NCI-H146 treated with DMSO at 0.1 percent for 48 hours (cell line): ENCODE data around the gene CBARP.
A peak's percentile ranks its signal among the peaks of the same experiment; 100 is the strongest.

Source experiments
- DNase-seq: peaks from one replicate; lab custom pipeline; 2025; ENCODE audit not compliant: unreplicated experiment; lab: John Stamatoyannopoulos, UW

Gene CBARP

DNA sequence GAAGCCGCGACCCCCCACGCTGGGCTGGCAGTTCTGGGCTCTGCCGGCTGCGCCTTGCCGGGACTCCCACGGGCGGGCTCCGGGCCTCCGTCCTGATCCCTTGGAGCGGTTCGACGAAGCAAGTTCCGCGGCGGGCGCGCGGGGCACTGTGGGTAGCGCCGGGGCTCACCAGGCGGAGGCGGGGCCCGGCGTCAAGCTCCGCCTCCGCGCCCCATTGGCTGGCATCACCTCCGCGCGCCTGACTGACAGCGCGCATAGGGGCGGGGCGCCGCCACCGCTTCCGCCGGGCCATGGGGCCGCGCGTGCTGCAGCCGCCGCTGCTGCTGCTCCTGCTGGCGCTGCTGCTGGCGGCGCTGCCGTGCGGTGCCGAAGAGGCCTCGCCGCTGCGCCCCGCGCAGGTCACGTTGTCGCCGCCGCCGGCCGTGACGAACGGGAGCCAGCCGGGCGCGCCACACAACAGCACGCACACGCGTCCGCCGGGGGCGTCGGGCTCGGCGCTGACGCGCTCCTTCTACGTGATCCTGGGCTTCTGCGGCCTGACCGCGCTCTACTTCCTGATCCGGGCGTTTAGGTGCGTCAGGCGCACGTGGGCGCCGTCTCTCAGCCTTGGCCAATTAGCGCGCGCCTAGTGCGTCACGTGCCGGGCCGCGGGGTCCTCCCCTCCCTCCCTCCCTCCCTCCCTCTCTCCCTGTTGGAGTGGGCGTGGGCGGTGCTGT is 37.6 kb upstream of the CBARP start, which contains the start of gene FAM174C:
TSS of gene FAM174C (plus strand) at position 271 of the 716 bp plus-strand sequence. CDS start at position 291, 20 bp downstream.
- DNase-seq: peak; percentile 63

DNA sequence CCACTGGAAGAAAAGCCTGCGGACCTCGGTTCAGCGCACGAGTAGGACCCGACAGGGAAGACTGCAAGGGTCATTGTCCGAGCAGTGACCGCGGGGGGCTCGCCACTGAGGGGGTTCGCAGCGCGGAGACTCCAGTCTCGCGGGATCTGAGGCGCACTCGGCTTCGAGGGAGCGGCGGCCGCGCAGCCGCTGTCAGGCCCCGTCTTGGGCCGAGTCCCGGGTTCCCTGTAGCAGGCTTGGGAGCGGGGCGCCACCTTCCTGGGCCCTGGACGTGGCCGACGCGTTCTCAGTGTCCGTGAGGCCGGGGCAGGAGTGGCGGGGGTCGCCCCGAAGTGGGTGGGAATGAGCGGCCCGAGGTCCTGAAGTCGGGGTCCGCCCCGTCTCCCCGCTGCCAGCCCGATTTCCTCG is 37.1 kb upstream of the CBARP start:
- no peak for DNase-seq

DNA sequence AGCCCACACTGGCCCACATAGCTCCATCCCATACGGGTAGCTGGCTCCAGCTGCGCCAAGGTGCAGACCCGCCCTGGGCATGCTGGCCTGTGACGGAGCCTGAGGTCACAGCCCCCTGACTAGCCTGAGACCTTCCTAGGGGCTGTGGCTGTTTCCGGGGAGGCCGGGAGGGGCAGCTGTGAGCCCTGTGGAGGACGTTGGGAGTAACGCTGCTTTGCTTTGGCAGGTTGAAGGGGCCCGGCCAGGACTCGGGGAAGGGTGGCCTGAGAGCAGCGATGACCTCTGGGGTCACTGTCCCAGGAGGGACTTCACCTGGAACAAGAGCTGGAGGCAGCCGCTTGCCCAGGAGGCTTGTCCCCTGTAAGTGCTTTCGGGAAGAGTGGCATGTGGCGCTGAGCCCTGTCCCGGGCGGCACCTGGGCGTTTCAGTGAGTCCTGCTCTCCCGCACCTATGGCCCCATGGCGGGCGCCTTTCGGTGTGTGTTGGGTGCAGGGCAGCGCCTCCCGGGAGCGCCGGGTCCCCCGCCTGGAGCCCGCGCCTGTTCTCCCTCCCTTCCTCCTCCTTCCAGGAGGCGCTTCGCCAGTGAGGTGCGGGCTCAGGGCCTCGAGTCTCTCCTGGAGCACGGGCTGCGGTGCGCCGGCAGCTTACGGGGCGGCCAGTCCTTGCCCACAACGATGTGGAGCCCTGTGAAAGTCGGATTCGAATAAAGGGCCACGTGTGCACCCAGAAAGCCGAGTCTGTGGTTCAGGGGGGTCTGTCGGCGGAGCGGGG is 36.5 kb upstream of the CBARP start:
- DNase-seq: no peak

DNA sequence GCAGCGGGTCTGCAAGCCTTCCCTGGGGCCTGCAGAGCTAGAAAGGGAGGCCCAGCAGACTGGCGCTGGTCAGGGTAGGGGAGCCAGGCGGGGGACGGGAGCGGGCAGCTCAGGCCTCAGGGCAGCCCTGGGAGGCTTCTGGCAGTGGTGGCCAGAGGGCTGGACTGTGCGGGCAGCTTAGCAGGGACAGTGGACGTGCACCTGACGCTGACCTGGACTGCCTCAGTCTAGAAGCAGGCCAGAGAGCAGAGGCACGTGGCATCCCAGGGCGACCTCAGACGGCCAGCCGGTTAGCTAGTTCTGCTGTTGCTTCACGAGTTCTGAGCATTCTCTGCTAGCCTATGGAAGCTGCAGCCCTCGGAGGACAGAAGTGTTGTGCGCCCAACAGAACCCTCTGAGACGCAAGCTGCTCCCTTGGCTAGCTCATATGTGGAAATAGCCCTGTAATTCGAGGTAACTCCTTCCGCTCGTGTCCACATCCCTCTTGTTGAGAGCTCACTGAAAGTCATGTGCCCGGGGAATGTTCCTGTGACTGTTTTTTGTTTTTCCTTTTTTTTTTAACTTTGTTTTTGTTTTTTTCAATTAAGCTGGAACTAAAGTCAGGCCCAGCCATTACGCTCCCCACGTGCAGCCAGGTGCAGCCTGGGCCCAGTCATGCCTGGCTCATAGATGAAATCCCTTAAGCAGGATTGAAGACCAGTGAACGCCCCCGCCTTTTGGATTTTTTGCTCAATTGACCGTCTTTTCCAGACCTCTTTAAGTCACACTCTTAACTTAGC is 35.6 kb upstream of the CBARP start:
- DNase-seq: no peak

DNA sequence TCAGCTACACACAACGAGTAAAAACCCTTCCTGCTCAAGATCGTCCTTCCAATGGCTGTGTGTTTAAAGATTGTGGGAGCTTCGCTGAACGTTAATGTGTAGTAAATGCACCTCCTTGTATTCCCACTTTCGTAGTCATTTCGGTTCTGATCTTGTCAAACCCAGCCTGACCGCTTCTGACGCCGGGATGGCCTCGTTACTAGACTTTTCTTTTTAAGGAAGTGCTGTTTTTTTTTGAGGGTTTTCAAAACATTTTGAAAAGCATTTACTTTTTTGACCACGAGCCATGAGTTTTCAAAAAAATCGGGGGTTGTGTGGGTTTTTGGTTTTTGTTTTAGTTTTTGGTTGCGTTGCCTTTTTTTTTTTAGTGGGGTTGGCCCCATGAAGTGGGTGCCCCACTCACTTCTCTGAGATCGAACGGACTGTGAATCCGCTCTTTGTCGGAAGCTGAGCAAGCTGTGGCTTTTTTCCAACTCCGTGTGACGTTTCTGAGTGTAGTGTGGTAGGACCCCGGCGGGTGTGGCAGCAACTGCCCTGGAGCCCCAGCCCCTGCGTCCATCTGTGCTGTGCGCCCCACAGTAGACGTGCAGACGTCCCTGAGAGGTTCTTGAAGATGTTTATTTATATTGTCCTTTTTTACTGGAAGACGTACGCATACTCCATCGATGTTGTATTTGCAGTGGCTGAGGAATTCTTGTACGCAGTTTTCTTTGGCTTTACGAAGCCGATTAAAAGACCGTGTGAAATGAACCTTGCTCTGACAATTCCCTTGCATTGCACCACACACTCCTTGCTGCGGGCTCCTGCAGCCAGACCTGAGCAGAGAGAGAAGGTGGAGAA is 34.8 kb upstream of the CBARP start:
- DNase-seq: no peak

DNA sequence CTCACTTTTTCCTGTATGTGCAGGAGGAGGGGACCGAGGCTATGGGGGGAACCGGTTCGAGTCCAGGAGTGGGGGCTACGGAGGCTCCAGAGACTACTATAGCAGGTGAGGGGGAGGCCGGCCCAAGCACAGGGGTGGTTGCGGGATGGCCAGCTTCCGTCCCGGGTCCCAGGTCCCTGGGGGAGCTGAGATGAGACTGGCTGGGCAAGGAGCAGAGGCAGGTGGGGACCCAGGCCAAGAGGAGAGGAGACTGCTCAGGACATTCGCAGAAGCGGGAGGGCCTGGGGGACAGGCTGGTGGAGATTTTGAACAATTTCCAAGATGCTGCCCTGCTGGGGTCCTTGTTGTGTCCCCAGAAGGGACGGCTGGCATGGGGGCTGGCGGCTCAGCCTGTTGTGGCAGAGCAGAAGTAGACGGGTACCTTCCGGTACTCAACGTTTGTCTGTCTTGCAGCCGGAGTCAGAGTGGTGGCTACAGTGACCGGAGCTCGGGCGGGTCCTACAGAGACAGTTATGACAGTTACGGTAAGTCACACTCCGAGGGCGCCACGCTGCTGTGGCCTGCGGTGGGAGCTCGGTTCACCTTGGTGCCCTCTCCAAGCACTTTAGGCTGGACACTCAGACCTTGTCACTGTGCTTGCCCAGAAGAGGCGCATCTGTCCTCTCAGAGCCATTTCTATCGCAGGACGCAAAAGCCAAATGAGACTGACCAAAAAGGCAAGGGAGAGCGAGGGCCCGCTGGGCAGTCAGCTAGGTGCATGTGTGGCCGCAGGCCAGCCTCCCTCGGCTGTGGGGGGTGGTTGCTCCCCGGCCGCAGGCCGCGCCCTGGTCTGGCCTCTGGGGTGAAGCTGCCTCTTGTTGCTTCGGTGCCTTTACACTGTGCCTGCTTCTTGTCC is 34.0 kb upstream of the CBARP start:
- no peak for DNase-seq

DNA sequence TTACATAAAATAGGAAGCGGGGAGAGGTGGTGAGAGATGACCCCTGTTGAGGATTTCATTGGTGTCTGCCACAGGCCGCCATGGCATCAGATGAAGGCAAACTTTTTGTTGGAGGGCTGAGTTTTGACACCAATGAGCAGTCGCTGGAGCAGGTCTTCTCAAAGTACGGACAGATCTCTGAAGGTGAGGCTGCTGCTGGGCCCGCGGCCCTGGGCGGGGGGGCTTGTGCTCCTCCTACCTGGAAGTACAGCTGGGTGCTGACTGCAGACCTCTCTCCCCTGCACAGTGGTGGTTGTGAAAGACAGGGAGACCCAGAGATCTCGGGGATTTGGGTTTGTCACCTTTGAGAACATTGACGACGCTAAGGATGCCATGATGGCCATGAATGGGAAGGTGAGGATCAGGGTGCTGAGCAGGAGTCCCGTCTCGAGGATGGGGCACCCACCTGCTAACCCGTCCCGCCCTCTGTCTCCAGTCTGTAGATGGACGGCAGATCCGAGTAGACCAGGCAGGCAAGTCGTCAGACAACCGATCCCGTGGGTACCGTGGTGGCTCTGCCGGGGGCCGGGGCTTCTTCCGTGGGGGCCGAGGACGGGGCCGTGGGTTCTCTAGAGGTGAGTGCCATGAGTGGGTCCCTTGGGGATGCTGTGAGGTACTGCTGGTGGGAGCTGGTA is 33.2 kb upstream of the CBARP start:
- DNase-seq: no peak

- DNase-seq: no peak
Measured at GRCh38 chr19:1270213-1270853, 32.5 kb upstream of the CBARP start.

DNA sequence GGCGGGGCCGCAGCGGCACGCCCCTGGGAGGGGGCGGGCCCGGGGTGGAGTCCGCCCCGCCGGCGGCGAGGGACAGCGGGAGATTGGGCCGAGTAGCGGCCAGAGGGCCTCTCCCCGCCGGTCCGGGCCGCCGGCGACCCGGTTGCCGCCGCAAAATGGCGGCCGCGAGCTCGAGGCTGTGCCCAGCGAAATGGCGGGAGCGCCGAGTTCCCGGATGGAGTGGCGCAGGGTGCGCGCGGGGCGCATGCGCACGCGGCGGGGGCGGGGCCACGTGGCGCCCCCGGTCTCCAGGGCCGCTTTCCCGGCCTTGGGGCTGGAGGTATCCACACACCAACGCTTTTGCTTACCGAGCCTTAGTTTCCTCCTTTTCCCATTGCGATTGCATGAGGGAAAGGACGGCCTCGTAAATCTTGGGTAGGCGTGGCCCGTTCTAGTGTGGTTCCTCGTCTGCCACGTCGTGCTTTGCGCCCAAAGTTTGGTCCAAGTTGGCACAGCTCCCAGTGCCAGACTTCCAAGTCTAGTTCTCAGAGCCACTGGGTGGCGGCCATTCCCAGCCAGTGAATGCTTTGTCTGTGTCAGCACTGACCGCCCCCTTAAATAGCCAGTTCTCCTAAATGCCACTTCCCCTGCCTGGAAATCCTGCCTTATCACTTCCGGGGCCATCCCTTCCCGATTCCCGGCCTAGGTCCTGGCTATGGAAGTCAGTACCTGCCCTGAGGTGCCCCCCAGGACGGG is 31.8 kb upstream of the CBARP start:
- DNase-seq: peak; percentile 39

DNA sequence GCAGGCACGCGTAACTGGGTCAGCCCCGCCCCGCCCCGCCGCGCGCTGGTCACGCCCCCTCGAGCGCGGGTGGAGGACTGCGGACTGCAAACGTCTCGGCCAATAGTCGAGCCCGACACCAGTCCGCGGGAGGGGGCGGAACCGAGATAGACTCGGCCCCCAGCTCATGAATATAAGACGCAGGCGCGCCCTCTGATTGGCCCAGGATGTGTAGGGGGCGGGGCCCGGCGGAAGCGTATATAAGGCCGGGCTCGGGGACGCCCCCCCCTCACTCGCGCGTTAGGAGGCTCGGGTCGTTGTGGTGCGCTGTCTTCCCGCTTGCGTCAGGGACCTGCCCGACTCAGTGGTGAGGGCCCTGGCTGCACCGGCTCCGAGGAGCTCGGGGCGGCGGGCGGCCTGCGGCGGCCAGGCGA is 31.3 kb upstream of the CBARP start, which contains the start of gene CIRBP:
TSS of gene CIRBP (plus strand) at position 268 of the 413 bp plus-strand sequence. CDS start 1,602 bp downstream, outside the sequence.
- peak; percentile 84 for DNase-seq

GRCh38 chr19:1268226-1269064 is 30.6 kb upstream of the CBARP start:
- DNase-seq: no peak

- no peak for DNase-seq
Measured at GRCh38 chr19:1267477-1268225, 29.8 kb upstream of the CBARP start.

GRCh38 chr19:1266916-1267476 is 29.2 kb upstream of the CBARP start:
- no peak for DNase-seq

DNA sequence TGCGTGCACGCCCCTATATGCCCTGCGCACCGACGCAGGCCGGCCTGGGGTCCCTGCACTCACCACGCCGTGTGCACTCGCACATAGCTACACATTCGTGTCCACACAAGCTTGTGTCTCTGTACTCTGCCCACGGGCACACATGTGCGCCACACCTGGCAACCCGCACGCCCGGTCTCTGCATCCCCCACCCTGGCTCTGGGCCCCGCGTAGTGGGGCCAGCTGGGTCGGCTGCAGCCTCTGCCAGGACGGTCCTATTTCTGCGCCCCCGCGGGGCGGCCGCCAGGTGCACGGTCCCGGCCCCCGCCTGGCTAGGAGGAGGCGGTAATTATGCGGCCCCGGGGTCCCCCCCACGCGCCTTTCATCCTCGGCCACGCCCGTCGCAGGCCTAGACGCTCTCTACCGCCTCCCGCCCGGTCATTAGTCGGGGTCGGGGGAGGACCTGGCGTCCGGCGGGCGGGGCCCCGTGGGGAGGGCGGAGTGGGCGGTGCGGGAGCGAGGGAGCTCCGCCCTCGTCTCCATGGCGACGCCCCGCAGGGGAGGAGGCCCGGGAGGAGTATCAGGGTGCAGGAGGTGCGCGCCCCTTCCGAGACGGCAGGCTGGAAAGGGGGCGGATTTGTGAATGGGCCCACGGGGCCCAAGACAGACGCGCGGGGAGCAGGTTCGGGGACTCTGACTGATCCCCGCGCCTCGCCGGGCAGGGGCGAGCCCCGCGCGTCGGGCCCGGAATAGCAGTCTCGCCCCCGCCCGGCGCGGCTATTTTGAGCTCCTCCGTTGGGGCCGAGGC is 28.5 kb upstream of the CBARP start:
- peak; percentile 50 for DNase-seq

DNA sequence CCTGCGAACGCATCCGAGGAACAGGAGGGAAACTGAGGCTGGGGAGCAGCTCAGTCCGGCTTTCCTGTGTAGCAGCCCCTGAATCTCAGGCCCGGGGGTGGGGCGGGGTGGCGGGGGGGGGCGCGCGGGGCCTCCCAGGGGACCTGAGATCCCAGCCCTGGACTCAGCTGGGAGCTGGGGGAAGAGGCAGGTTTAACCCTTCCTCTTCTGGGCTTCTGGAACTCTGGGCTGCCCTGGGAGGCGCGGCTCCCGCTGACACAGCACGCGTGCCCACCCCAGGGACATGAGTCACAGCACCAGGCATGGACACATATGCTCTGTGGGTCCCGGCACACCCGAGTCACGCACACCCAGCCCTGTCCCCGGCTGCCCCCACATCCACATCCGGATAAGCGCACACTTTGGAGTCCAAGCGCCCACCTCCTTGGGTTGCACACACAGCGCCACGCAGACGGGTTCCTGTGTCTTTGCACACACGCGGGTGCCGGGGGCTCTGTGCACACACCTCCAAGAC is 27.9 kb upstream of the CBARP start:
- no peak for DNase-seq
